ENCODE measurements around the gene PTPRD. TPM values are rescaled to one million over a fixed set of nuclear protein-coding genes. Genes with fewer than 3 reads are reported as not detected.
A peak's percentile ranks its signal among the peaks of the same experiment; 100 is the strongest.

Gene PTPRD
- not detected for total RNA-seq
- polyA plus RNA-seq: not detected
- 0 to 0.49 (median 0.12) reads per million in 6 experiments for total RNA-seq

DNA sequence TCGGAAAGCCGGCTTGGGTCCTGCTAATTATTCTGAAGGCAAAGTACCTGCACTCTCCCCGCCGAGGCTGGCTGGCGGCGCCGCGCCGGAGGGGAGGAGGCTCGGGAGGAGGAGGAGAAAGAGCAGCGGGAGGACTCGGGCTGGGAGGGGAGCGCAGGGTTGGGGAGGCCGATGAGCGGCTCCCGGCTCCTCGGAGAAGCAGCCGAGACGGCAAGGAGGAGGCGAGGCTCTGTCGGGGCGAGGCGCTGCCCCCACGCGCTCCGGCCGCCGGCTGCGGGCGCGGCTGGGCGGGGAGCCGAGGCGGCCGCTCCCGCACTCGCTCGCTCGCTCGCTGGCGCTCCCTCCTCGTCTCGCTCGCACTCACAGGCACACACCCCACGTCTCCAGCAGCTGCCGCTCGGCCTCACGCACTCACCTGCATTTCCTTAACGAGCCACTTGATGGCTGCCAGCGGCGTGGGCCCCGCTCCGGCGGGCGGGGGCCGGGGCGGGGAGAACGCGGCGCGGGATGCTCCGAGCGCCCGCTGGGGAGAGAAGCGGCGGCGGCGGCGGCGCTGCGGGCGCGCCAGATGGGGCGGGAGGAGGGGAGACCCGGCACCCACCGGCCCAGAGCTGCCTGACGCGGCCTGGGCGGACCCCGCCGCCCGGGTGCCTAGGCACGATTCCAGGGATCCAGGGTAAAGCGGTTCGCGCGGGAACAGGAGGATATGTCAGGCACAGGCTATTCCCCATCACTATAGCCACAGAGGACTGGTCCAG, at the start of gene PTPRD:
Gene PTPRD (minus strand): TSS at position 362 of the 758 bp plus-strand sequence.
- Mint-ChIP-seq H3K4me1 (peaks cover 3 to 9% (median 5%) of the 10 kb centered on the region in 4 donors), H3K27ac (no peak within 1 kb of the TSS), H3K36me3 (peaks cover 0 to 2% (median 0%) of the 10 kb centered on the region in 3 donors), H3K27me3 (peaks cover 21 to 44% (median 36%) of the 10 kb centered on the region in 5 donors), H3K4me3 (peak within 1 kb of the TSS in 8 of 10 donors; percentile 14 to 74 (median 50)), H3K9me3 (peaks cover 0 to 26% (median 12%) of the 10 kb centered on the region in 9 donors)
- DNase-seq (peak in 1 of 10 donors; percentile 4), ATAC-seq (no peak)
- POLR2A ChIA-PET: no interaction called here

DNA sequence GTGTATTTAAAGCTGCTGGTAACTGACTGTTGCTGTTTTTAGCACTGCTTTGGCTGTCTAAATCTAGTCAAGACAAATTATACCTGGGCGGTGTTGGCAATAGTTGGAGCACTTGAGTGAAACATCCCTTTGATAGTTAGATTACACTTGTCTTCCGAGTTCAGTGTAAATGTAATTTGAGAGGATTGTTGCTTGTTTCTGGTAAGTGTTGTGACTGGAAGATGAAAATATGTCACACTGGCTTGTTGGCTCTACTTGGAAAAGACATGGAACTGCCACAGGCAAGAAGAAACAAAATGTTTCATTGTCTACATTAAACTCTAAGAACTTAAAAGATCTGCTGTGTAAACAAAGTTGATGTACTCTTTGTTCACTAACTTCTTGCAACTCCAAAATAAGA, 49.2 kb upstream of the PTPRD start:
- no peaks in the 10 kb centered on the region for H3K36me3 Mint-ChIP-seq
- DNase-seq: no peak
- no peaks in the 10 kb centered on the region for H3K27me3 Mint-ChIP-seq
- no peak overlapping the region for H3K27ac Mint-ChIP-seq
- POLR2A ChIA-PET: no interaction called here
- peaks cover 0 to 18% (median 8%) of the 10 kb centered on the region in 9 donors for H3K9me3 Mint-ChIP-seq
- H3K4me3 Mint-ChIP-seq: no peak overlapping the region
- no peaks in the 10 kb centered on the region for H3K4me1 Mint-ChIP-seq
- ATAC-seq: no peak

DNA sequence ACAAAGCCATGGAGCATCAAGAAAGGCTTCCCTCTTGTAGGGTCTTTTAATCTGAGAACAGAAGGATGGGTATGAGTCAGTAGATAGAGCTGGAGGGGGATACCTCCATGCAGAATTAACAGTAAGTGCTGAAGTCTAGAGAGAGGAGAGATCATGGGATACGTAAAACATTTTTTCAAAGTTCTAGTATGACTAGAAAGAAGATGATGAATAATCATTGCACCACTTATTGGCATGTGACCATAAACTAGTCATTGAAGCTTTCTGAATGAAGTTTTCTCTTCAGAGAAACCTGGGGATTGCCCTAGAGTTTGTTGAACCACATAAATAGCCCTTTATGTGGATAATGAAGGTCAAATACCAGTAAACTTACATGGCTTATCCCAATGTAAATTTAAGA, 48.6 kb upstream of the PTPRD start:
- Mint-ChIP-seq H3K27me3 (no peaks in the 10 kb centered on the region), H3K27ac (no peak overlapping the region), H3K36me3 (no peaks in the 10 kb centered on the region), H3K4me3 (no peak overlapping the region), H3K4me1 (no peaks in the 10 kb centered on the region), H3K9me3 (peaks cover 2 to 20% (median 8%) of the 10 kb centered on the region in 9 donors)
- POLR2A ChIA-PET: no interaction called here
- ATAC-seq (no peak), DNase-seq (no peak)

DNA sequence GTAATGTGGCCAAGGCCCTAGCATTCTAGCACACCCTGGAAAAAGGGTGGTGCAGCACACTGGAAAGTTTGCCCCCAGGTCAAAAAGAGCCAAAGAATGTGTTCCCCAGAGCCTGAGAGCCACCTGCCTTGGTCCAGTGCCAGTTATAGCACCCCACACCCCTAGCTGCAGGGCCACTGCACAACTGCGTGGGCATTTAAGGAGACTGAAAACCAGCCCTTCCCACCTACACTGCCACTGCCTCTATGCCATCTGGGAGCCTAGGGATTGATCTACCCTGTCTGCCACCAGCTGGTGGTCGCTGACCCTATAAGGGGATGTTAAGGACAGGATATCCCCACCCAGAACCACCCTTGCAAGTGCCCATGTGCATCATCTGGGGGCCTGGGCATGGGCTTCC, 38.2 kb upstream of the PTPRD start:
- Mint-ChIP-seq H3K4me1 (no peaks in the 10 kb centered on the region), H3K27ac (no peak overlapping the region), H3K36me3 (peaks cover 0 to 13% (median 0%) of the 10 kb centered on the region in 3 donors), H3K4me3 (no peak overlapping the region), H3K9me3 (peaks cover 9 to 39% (median 18%) of the 10 kb centered on the region in 9 donors), H3K27me3 (no peaks in the 10 kb centered on the region)
- ATAC-seq (no peak), DNase-seq (no peak)
- POLR2A ChIA-PET: no interaction called here

DNA sequence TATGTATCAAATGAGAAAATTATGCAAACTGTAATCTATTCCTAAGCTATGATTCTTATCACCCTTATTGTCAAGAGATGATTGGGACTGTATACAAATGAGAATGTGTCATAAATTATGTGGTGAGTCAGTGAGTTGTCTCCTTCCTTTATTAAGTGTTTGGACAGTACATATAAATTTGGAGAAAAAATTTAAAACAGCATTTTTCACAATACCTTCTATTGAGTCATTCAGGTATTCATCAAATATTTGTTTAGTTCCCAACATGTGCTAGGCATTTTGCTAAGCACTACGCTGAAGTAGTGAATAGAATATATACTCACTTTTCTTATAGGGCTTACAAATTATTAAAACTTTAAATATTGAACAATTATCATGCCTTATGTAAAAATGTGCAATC, 36.3 kb upstream of the PTPRD start:
- no peak overlapping the region for H3K27ac Mint-ChIP-seq
- H3K4me1 Mint-ChIP-seq: no peaks in the 10 kb centered on the region
- H3K27me3 Mint-ChIP-seq: no peaks in the 10 kb centered on the region
- H3K36me3 Mint-ChIP-seq: peaks cover 0 to 13% (median 0%) of the 10 kb centered on the region in 3 donors
- ATAC-seq (no peak), DNase-seq (no peak)
- peaks cover 6 to 27% (median 18%) of the 10 kb centered on the region in 9 donors for H3K9me3 Mint-ChIP-seq
- POLR2A ChIA-PET: no interaction called here
- no peak overlapping the region for H3K4me3 Mint-ChIP-seq

DNA sequence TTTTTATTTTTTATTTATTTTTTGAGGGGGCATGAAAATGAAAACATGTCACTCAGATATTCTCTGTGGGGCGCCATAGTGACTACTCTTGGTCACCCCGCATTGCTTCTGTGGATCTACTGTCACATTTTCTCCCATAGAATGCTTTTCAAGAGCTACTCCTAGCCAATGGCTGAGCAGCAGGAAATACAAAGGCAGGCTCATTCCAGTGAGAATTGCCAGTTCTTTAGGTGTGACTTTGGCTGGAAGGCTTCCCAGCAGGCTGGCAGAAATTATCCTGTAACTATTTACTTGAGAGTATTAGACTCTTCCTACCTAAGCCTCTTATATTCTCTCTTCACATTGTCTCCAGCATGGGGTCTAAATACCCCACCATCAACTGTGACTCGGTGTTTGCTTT, 21.0 kb upstream of the PTPRD start:
- H3K4me1 Mint-ChIP-seq: no peaks in the 10 kb centered on the region
- POLR2A ChIA-PET: no interaction called here
- no peaks in the 10 kb centered on the region for H3K36me3 Mint-ChIP-seq
- DNase-seq (no peak), ATAC-seq (no peak)
- H3K27me3 Mint-ChIP-seq: no peaks in the 10 kb centered on the region
- H3K9me3 Mint-ChIP-seq: peaks cover 0 to 6% (median 0%) of the 10 kb centered on the region in 9 donors
- no peak overlapping the region for H3K27ac Mint-ChIP-seq
- H3K4me3 Mint-ChIP-seq: no peak overlapping the region

DNA sequence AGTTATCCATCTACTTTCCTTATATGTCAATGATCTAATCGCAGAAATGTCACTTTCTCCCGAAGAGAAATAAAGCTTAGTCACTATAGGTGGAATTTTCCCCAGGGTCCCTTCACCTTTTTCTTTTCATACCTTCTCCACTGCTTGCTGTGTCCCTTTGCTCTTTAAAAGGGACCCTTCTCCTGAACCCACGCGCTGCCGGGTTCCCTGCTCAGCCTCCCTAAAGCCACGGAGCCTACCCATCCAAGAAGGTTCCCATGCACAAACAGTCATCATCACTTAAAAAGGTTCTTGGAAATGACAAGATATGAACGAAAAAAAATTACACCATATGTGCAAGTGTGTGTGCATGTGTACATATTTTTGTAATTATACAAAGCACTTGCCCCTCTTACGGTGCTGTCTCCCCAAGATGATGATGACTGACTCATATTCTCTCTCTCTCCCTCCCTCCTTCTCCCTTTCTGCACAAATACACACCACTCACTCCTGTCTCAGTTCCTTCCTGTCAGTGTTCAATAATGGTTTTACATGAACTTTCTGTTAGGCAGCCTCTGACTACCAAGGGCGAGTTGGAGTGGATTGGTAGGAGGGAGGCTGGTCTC, 1.5 kb upstream of the PTPRD start:
- peaks cover 0 to 26% (median 12%) of the 10 kb centered on the region in 9 donors for H3K9me3 Mint-ChIP-seq
- peaks cover 0 to 2% (median 0%) of the 10 kb centered on the region in 3 donors for H3K36me3 Mint-ChIP-seq
- no peak overlapping the region for H3K4me3 Mint-ChIP-seq
- ATAC-seq (no peak), DNase-seq (no peak)
- H3K4me1 Mint-ChIP-seq: peaks cover 3 to 9% (median 5%) of the 10 kb centered on the region in 4 donors
- H3K27me3 Mint-ChIP-seq: peaks cover 21 to 44% (median 36%) of the 10 kb centered on the region in 5 donors
- H3K27ac Mint-ChIP-seq: no peak overlapping the region
- POLR2A ChIA-PET: no interaction called here

DNA sequence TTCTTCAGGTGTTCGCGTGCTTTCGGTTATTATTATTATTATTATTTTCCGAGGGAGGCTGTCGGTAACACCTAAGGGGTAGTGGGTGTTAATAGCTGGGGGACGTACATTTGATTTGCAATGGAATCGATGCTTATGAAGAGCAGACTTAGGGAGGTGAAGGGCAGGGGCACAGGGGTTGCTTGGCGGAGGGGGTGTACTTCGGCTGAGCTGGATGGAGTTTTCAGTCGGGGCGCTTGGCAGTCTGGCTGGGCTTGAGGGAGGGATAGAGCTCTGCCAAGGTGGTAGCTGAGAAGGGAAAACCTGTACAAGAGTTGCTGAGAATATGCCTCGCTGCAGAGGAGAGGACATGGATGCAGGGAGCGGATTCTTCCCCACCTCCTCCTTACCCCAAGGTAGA, 617 bp upstream of the PTPRD start:
- peaks cover 0 to 2% (median 0%) of the 10 kb centered on the region in 3 donors for H3K36me3 Mint-ChIP-seq
- peak overlapping the region in 3 of 10 donors; percentile 2 to 37 (median 33) for H3K4me3 Mint-ChIP-seq
- DNase-seq (no peak), ATAC-seq (no peak)
- POLR2A ChIA-PET: no interaction called here
- H3K4me1 Mint-ChIP-seq: peaks cover 3 to 9% (median 5%) of the 10 kb centered on the region in 4 donors
- no peak overlapping the region for H3K27ac Mint-ChIP-seq
- peaks cover 21 to 44% (median 36%) of the 10 kb centered on the region in 5 donors for H3K27me3 Mint-ChIP-seq
- H3K9me3 Mint-ChIP-seq: peaks cover 0 to 26% (median 12%) of the 10 kb centered on the region in 9 donors

DNA sequence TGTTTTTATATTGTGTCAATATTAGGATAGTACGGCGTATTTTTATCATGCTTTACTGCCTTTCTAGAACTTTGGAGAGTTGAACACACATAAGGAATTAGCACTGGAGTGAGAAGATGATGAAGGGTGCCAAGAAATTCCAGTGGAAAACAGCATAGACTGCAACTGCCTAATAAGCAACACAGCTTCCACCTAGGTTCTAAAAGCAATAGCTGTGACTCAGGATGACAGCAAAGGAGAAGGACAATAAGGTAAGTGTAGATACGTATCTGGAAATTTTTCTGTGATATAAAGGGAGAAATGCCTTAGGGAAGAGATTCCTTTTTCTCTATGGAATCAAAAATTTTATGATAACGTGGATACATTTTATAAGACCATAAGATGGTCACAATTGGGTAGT, 7.4 kb downstream of the PTPRD start:
- no peaks in the 10 kb centered on the region for H3K36me3 Mint-ChIP-seq
- no peak overlapping the region for H3K27ac Mint-ChIP-seq
- no peaks in the 10 kb centered on the region for H3K27me3 Mint-ChIP-seq
- ATAC-seq (no peak), DNase-seq (no peak)
- POLR2A ChIA-PET: no interaction called here
- peaks cover 0 to 12% (median 3%) of the 10 kb centered on the region in 9 donors for H3K9me3 Mint-ChIP-seq
- no peak overlapping the region for H3K4me3 Mint-ChIP-seq
- no peaks in the 10 kb centered on the region for H3K4me1 Mint-ChIP-seq

DNA sequence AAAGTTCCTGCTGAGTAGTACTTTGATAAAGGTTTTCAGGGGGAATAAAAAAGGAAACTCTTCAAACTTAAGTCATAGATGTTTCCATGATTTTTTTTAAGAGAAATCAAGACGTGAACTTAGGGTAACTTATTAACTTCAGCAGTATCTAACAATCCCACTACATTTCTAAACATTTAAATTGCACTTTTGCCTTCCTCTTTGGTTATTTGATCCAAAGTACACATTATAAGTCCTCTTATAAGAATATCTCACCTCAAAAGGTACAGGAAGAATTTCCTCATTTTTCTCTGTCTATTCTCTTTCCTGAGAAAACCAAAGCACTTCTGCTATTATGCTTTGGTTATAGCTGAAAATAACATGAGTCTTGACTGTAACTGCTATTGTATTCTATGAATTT, 7.9 kb downstream of the PTPRD start:
- Mint-ChIP-seq H3K27ac (no peak overlapping the region), H3K4me1 (no peaks in the 10 kb centered on the region), H3K4me3 (no peak overlapping the region), H3K9me3 (peaks cover 0 to 17% (median 4%) of the 10 kb centered on the region in 9 donors), H3K36me3 (no peaks in the 10 kb centered on the region), H3K27me3 (no peaks in the 10 kb centered on the region)
- POLR2A ChIA-PET: no interaction called here
- ATAC-seq: no peak
- DNase-seq: no peak

DNA sequence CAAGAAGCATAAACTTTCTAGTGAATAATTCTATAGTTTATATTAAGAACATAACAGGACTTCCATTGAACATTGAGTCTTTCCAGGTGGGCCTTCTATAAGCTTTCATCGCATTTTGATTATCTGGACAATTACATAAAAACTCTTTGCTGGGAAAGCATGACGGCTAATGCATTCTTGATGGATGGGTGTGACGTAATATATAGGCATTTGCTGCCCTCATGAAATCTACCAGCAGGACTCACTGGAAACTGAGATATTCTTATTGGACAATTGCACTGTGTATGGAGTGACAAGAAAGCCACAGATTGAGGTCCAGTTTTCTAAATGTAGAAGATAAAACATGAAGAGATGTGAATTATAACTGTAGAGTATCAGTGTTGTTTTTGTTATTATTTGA, 15.0 kb downstream of the PTPRD start:
- POLR2A ChIA-PET: no interaction called here
- Mint-ChIP-seq H3K27me3 (no peaks in the 10 kb centered on the region), H3K9me3 (peaks cover 0 to 14% (median 5%) of the 10 kb centered on the region in 9 donors), H3K36me3 (no peaks in the 10 kb centered on the region), H3K4me3 (no peak overlapping the region), H3K4me1 (no peaks in the 10 kb centered on the region), H3K27ac (no peak overlapping the region)
- DNase-seq (no peak), ATAC-seq (no peak)

DNA sequence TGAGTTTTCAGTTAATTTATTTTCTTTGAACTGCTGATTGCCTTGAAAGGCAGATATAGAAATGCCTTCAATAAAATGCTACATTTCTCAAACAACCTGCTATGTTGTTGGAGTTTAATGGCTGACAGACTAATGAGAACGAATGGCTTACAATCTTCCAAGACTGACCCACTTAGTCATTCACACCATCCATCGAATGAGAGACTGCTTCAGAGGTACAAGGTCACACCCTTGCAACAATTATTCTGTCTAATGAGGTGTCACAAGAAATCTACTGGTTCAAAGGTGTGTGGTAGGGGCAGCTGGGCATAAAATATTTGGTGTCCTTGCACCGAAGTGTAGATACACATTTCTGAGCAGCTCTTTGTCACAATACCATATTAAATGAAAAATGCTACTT, 18.3 kb downstream of the PTPRD start:
- no peaks in the 10 kb centered on the region for H3K36me3 Mint-ChIP-seq
- DNase-seq: no peak
- H3K4me3 Mint-ChIP-seq: no peak overlapping the region
- no peak for ATAC-seq
- no peaks in the 10 kb centered on the region for H3K27me3 Mint-ChIP-seq
- no peaks in the 10 kb centered on the region for H3K4me1 Mint-ChIP-seq
- peaks cover 1 to 17% (median 6%) of the 10 kb centered on the region in 9 donors for H3K9me3 Mint-ChIP-seq
- H3K27ac Mint-ChIP-seq: no peak overlapping the region
- POLR2A ChIA-PET: no interaction called here

DNA sequence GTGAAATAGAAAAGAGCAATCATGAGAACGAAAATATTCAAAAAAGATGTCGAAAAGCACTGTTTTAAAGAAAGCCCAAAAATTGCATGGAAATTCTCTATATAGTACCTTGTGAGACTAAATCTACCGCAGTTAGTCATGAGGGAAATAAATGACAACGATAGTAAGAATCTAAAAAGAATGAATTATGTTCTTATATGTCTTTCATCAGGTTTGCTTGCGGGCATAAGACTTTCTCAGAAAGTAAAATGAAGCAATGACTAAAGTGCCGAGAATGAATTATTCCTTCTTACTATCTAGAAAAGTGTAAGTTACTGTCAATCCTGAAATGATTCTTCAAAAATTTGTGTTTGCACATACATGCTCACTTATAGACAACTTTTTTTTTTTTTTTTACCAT, 26.4 kb downstream of the PTPRD start:
- Mint-ChIP-seq H3K36me3 (no peaks in the 10 kb centered on the region), H3K4me1 (no peaks in the 10 kb centered on the region), H3K9me3 (peaks cover 6 to 40% (median 21%) of the 10 kb centered on the region in 9 donors), H3K27me3 (no peaks in the 10 kb centered on the region), H3K27ac (no peak overlapping the region), H3K4me3 (no peak overlapping the region)
- no peak for DNase-seq
- POLR2A ChIA-PET: no interaction called here
- no peak for ATAC-seq

Data from naive thymus-derived CD8-positive, alpha-beta T cell (primary cell).